GM12801 (cell line): Measurements from ENCODE around the gene ARHGEF10L.

ENCODE experiments used
- TF ChIP-seq, protein P1 (sequence below): IDR thresholded peaks from one replicate; pipeline ENCODE4 v1.5.1; 2011; ENCODE audit warnings: control low read depth; ENCODE audit not compliant: insufficient read length; ENCODE audit errors: extremely low read depth

ARHGEF10L gene

DNA sequence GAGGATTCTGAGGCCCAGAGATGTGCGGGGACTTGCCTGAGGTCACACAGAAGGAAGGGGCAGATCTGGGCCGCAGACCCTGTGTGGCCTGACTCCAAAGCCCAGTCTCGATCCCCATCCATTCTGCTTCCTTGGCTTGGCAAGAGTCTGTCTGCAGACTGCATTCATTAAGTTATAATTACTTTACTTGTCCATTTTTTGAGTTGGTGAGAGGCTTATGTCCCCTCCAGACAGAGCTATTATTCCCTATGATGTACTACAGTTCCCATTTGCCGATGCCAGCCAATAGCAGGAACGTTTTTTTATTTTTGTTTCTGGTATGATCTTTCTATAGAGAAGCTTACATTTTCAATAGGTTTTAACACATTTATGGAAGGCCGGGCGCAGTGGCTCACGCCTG is 101.5 kb downstream of the ARHGEF10L start:
- TF ChIP-seq, protein P1, sequence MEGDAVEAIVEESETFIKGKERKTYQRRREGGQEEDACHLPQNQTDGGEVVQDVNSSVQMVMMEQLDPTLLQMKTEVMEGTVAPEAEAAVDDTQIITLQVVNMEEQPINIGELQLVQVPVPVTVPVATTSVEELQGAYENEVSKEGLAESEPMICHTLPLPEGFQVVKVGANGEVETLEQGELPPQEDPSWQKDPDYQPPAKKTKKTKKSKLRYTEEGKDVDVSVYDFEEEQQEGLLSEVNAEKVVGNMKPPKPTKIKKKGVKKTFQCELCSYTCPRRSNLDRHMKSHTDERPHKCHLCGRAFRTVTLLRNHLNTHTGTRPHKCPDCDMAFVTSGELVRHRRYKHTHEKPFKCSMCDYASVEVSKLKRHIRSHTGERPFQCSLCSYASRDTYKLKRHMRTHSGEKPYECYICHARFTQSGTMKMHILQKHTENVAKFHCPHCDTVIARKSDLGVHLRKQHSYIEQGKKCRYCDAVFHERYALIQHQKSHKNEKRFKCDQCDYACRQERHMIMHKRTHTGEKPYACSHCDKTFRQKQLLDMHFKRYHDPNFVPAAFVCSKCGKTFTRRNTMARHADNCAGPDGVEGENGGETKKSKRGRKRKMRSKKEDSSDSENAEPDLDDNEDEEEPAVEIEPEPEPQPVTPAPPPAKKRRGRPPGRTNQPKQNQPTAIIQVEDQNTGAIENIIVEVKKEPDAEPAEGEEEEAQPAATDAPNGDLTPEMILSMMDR, result no peak

DNA sequence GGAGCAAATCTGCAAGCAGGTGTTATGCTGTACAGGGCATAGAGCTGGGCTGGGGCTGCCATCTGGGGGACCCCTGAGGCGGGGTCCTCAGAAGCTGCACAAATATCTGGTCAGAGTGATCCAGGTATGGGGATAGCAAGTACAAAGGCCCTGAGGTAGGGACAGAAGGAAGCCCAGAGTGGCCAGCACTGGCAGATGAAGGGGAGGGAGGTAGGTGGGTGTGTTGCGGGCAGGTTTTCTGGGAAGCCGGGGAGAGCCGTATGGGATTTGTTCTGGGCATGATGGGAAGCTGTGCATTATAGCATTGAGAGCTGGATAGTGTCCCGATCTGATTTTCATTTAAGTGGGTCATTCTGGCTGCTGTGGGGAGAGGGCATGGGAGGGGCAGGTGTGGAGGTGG is 102.7 kb downstream of the ARHGEF10L start:
- TF ChIP-seq, protein P1, result no peak

DNA sequence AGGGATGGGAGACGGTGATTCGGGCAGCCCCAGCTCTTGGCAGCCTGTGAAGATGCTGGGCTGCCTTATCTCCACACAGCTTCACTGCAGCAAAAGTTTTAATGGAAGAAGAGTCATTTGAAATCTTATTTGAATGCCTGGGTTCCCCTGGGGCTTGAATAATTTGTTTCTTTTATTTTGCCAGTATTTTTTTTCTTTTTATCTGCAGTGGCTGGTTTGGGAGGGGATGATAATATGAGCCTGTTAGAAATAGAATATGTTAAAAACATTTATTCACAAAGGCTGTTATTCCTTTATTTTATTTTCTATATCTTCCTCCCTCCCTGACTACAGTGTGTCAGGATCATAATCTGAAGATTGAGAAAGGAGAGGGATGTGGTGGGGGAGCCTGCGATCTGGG is 103.4 kb downstream of the ARHGEF10L start:
- TF ChIP-seq, protein P1, result no peak

DNA sequence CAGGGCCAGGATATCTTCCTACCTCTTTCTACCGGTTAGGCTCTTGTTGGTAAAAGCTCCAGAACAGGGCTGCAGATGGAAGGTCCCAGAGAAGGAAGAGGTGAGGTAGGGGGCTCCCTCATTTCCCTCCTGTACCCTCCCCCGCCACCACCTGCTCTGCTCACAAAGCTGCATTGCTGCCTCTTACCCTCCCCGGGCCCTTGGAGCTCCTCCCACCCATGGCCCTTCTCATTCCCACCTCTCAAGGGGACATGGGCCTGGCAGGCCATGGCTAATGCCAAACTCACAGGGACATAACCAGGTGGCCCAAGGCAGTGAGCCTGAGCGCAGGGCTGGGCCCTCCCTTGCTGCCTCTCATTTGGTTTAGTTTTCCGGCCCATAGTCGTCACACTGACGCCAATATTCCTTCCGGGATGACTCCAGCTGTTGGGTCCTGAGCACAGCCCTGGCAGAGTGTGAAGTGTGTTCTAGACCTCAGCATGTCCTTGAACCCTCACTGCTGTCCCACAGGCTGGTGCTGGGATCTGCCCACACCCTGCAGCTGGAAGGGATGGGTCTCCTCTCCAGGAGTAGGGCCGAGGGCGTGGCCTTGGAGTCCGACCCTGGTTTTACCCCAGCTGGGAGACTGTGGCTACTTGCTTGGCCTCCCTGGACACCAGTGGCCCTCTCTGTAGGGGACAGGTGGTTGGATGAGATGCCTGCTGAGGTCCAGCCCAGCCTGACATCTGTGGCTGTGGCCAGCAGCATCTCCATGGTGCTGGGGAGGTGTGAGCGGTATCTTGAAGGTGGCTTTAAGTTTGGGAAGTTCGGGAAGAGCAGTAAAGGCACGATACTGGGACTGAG is 104.6 kb downstream of the ARHGEF10L start:
- TF ChIP-seq, protein P1, result no peak

DNA sequence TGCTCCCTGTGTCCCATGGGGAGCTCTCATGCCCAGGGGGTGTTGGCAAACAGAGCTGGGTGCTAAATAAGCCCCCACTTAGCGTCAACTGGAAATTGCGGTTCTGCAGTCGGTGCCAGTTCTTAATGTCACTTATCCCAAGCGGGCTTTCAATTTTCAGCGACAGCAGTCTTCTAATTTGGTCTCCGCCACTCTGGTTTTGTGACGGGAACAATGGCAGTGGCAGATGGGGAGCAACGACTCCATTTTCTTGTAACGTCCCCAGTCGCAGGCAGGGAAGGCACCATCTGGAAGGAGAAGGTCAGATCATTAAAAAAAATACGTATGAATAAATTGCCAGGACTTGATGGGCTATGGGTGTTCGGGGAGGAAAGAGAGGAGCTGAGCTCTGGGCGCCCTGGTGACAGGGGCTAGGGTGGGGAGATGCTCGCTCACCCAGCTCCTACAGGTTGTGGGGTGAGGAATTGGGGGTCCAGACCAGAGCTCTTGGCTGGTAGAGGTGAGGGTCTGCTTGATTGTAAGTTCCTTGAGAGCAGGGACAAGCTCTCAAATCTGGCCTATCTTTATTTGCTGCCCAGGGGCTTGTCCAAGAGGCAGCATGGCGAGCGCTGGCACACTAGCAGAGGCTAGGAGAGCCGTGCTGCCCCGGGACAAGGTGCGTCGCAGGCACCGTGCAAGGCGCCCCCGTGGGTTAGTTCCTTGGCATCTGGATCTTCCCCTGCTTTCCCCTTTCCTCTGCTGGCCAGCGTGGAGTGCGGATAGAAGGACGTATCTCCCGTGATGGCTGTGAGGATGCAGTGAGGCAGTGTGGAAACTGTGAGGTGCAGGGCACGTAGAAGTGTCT is 105.8 kb downstream of the ARHGEF10L start:
- TF ChIP-seq, protein P1, result no peak

DNA sequence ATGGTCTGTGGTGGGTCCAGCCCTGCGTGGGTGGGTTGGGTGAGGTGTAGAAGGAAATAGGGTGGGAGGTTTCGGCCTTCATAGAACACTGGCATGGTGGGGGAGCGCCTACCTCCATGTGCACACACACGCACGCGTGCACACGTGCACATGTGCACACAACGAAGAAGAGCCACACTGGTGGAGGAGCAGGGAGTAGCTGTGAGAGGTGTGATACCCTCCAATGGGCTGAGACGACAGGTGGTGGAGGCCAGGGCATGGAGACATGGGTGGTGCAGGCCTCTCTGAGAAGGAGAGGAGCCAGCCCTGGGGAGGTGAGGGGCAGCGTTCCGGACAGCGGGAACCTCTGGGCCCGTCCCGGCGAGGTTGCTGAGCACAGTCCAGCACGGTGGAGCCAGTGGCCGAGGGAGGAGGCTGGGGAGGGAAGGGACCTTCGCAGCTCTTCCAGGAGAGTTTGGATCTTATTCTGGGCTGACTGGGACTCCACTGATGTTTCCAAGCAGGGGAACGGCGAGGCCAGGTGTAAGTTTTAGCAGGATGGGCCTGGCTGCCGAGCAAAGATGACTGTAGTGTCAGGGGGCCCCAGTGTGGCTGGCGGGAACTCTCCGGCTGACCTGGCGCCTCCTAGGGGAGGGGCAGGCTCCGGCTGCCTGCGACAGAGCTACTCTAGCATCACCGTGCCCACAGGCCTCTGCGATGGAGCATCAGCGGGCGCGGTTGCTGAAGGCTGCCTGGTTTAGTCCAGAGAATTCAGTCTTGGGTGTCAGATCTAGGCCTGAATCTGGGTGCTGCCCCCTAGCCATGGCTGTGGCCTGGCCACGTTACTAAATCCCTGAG is 107.2 kb downstream of the ARHGEF10L start:
- TF ChIP-seq, protein P1, result no peak
